ENCODE measurements around the gene DTNB. TPM values are rescaled to one million over a fixed set of nuclear protein-coding genes. Genes with fewer than 3 reads are reported as not detected.

The DTNB gene
- total and polyA plus RNA-seq, 10 of the 15 experiments (the other 5 are each of a cell fraction or from before 2014, with no cell fraction given) = 4.5 to 30.6 (median 11.9) TPM

DNA sequence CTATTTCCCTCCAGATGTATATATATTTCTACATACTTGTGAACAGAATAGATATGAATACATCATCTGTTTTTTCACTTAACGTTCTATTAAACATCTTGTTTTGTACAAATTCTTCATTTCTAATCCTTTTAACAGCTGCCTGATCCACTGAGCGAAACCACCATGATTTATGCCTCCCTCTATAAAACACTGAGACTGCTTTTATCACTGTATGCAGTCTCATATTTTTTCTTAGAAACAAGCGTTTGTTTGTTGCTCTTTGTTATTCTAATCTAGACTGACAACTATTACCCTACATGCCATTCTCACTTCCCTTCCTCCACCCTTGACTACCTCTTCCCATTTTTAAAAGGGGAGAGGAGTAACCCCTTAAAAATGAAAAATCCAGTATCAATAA is 88.2 kb downstream of the DTNB start:
- no peaks in the 10 kb centered on the region for H3K9me3 ChIP-seq (replicated peaks; ENCODE audit: control insufficient read depth, insufficient read depth, low read length)
- no peak for ATAC-seq
- intact Hi-C loops (cut with micrococcal nuclease; ENCODE audit: unreplicated experiment) = no loop called here
- no peak overlapping the region for H3K27ac ChIP-seq (ENCODE audit: control insufficient read depth, insufficient read depth)
- H3K79me2 ChIP-seq (ENCODE audit: control insufficient read depth, insufficient read depth, low read length) = no peaks in the 10 kb centered on the region
- RAD21 ChIA-PET (ENCODE audit: unreplicated experiment) = interaction anchor here (1.1 to 3.2 kb wide), 4 partner anchors 17 to 132 kb away, joined by 3 to 10 read pairs (median 6); no protein-coding TSS in a partner anchor
- in situ Hi-C loops (cut with MboI) = no loop called here
- H4K20me1 ChIP-seq (ENCODE audit: control insufficient read depth, insufficient read depth) = no peaks in the 10 kb centered on the region
- FAIRE-seq = no peak
- no peak overlapping the region for H3K9ac ChIP-seq (ENCODE audit: control insufficient read depth, insufficient read depth, low read length)
- no peak overlapping the region for H2AFZ ChIP-seq (ENCODE audit: control insufficient read depth, low read depth, low read length)
- DNase-seq (ENCODE audit: low read depth, low spot score) = no peak
- CTCF ChIA-PET = interaction anchor here (1.0 to 6.0 kb wide), 7 partner anchors 16 to 419 kb away, joined by 3 to 29 read pairs (median 4); no protein-coding TSS in a partner anchor
- POLR2A ChIA-PET = interaction anchor here (0.6 to 0.8 kb wide), 2 partner anchors 22 to 206 kb away, joined by 3 to 5 read pairs; no protein-coding TSS in a partner anchor
- TF ChIP-seq SPI1 (IDR thresholded peaks at IDR 0.05; ENCODE audit: borderline replicate concordance, insufficient read depth, low read depth, low read length) = peak; percentile 43; the same call in 1 of the 2 replicates
- no peak for TF ChIP-seq PAX8 (IDR thresholded peaks at IDR 0.05)
- TF ChIP-seq CHD2 (IDR thresholded peaks at IDR 0.05; ENCODE audit: borderline replicate concordance, low read depth, low read length) = no peak
- peaks cover 37% of the 10 kb centered on the region for H3K4me1 ChIP-seq (ENCODE audit: control insufficient read depth, insufficient read depth, low read length)
- SMC1A ChIA-PET (ENCODE audit: uncharacterized antibody, unreplicated experiment) = interaction anchor here (0.9 to 4.8 kb wide), 5 partner anchors 13 to 281 kb away, joined by 3 to 27 read pairs (median 6); no protein-coding TSS in a partner anchor
- H3K27me3 ChIP-seq (replicated peaks in 1 of 2; ENCODE audit: control insufficient read depth in 2 of 2, insufficient read depth in 2 of 2, low read length in 1 of 2) = no peaks in the 10 kb centered on the region
- WGBS (ENCODE audit: insufficient coverage, insufficient replicate concordance, low lambda C conversion rate, missing lambda C conversion rate) = 79% methylated on average over 3 of the region's 3 CpGs
- H3K36me3 ChIP-seq (ENCODE audit: control insufficient read depth in 2 of 2, insufficient read depth in 2 of 2, low read length in 1 of 2) = no peaks in the 10 kb centered on the region; a peak in 1 of 4 replicates
- H3K4me2 ChIP-seq (ENCODE audit: control insufficient read depth, insufficient read depth) = no peak overlapping the region
- H3K4me3 ChIP-seq = no peak overlapping the region
- no TSS peak for BruUV-seq (replicated peaks)

DNA sequence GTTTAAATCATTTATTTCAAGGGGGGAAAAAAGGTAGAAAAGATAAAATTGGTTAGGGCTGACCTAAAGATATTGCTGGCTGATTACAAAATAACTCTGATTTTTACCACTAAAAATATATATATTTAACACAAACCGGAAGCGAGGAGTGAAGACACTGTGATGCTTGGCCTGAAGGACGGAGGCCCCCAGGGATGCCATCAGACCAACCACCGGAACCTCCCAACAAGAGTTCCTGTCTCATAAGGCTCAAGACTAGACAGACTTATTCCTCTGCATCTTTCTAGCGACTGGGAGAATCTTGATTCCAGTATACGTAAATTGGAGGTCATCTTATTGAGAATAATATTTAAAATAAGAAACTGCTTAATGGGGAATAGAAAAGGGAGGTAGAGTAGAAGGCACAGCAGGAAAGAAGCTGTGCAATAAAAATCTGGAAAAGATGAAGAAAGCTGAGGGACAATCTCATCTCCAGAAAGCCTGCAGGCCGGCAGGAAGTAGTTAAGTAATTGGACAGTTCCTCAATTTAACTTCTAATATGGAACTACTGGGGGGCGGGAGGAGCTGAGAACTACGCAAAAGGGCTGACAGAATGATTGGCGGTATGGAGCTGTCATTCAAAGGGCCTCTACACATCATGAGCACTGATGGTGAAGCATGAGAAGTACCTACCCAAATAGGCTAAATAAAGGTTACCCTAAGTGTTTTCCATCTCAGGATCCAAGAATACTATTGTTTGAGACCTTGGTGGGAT is 91.1 kb downstream of the DTNB start:
- Histone ChIP-seq H3K4me1 (ENCODE audit: control insufficient read depth, insufficient read depth, low read length) (peaks cover 23% of the 10 kb centered on the region), H2AFZ (ENCODE audit: control insufficient read depth, low read depth, low read length) (no peak overlapping the region; the same call in 1 of the 2 replicates), H3K9me3 (replicated peaks; ENCODE audit: control insufficient read depth, insufficient read depth, low read length) (no peaks in the 10 kb centered on the region), H3K4me2 (ENCODE audit: control insufficient read depth, insufficient read depth) (no peak overlapping the region), H3K4me3 (no peak overlapping the region), H3K36me3 (ENCODE audit: control insufficient read depth in 2 of 2, insufficient read depth in 2 of 2, low read length in 1 of 2) (no peaks in the 10 kb centered on the region), H3K9ac (ENCODE audit: control insufficient read depth, insufficient read depth, low read length) (no peak overlapping the region), H3K27me3 (replicated peaks in 1 of 2; ENCODE audit: control insufficient read depth in 2 of 2, insufficient read depth in 2 of 2, low read length in 1 of 2) (no peaks in the 10 kb centered on the region), H3K27ac (ENCODE audit: control insufficient read depth, insufficient read depth) (no peak overlapping the region), H4K20me1 (ENCODE audit: control insufficient read depth, insufficient read depth) (no peaks in the 10 kb centered on the region), H3K79me2 (ENCODE audit: control insufficient read depth, insufficient read depth, low read length) (no peaks in the 10 kb centered on the region)
- ChIA-PET SMC1A (ENCODE audit: uncharacterized antibody, unreplicated experiment) (interaction anchor here (0.7 to 1.5 kb wide), 6 partner anchors 10 to 267 kb away, joined by 3 to 7 read pairs (median 3); no protein-coding TSS in a partner anchor), CTCF (interaction anchor here (0.5 to 6.0 kb wide), 5 partner anchors 15 to 93 kb away, joined by 3 to 29 read pairs (median 4); no protein-coding TSS in a partner anchor), RAD21 (ENCODE audit: unreplicated experiment) (interaction anchor here (3.3 kb wide), 1 partner anchor 15 kb away, joined by 11 read pairs; no protein-coding TSS in a partner anchor), POLR2A (interaction anchor here (0.7 to 1.4 kb wide), 2 partner anchors 10 to 57 kb away, joined by 3 to 4 read pairs; no protein-coding TSS in a partner anchor)
- BruUV-seq (replicated peaks) = no TSS peak
- in situ Hi-C loops (cut with MboI) (no loop called here), intact Hi-C loops (cut with micrococcal nuclease; ENCODE audit: unreplicated experiment) (no loop called here)
- no peak for DNase-seq (ENCODE audit: low read depth, low spot score)
- peak; percentile 54 for ATAC-seq
- peak; percentile 65 for FAIRE-seq
- 16% methylated on average over 10 of the region's 10 CpGs for WGBS (ENCODE audit: insufficient coverage, insufficient replicate concordance, low lambda C conversion rate, missing lambda C conversion rate)
- TF ChIP-seq ZNF687 (IDR thresholded peaks at IDR 0.05) = no peak
- TF ChIP-seq CHD4 (IDR thresholded peaks at IDR 0.05) = no peak
- TF ChIP-seq RAD21 (IDR thresholded peaks at IDR 0.05; ENCODE audit: insufficient read depth, low read depth, low read length) = no peak
- TF ChIP-seq NFIC (IDR thresholded peaks at IDR 0.05; ENCODE audit: low read depth, low read length) = peak; percentile 45; the same call in 1 of the 2 replicates
- no peak for TF ChIP-seq RFX5 (IDR thresholded peaks at IDR 0.05; ENCODE audit: low read depth, low read length)
- no peak for TF ChIP-seq MXI1 (IDR thresholded peaks at IDR 0.05; ENCODE audit: low read depth, low read length)
- TF ChIP-seq NFYA (IDR thresholded peaks at IDR 0.05; ENCODE audit: borderline replicate concordance, low read depth, low read length) = no peak
- no peak for TF ChIP-seq NFXL1 (IDR thresholded peaks at IDR 0.05; ENCODE audit: borderline replicate concordance)

All from GM12878 (cell line).